HG03520 (cell line): ENCODE measurements around the gene ARHGEF3.

Source experiments
- ATAC-seq: cut with Tn5 transposase; IDR thresholded peaks from one replicate; pipeline ENCODE4 v1.9.1; 2021; ENCODE audit warnings: mild to moderate bottlenecking, moderate library complexity; ENCODE audit not compliant: unreplicated experiment

The ARHGEF3 gene

GRCh38 chr3:56823421-56823926 is 21.7 kb upstream of the ARHGEF3 start:
- no peak for ATAC-seq

- no peak for ATAC-seq
Measured at GRCh38 chr3:56822501-56822900, 20.8 kb upstream of the ARHGEF3 start.

- ATAC-seq = no peak
Measured at GRCh38 chr3:56819016-56819809, 17.5 kb upstream of the ARHGEF3 start.

GRCh38 chr3:56818156-56818985 is 16.6 kb upstream of the ARHGEF3 start:
- ATAC-seq = no peak

GRCh38 chr3:56817646-56818045 is 15.9 kb upstream of the ARHGEF3 start:
- ATAC-seq = no peak

- ATAC-seq = no peak
Measured at GRCh38 chr3:56816061-56816460, 14.3 kb upstream of the ARHGEF3 start.

- ATAC-seq = no peak
Measured at GRCh38 chr3:56815589-56815988, 13.8 kb upstream of the ARHGEF3 start.

- ATAC-seq = no peak
Measured at GRCh38 chr3:56813653-56813960, 11.9 kb upstream of the ARHGEF3 start.

- ATAC-seq = no peak
Measured at GRCh38 chr3:56812754-56813652, 11.3 kb upstream of the ARHGEF3 start.

GRCh38 chr3:56811546-56812202 is 9.9 kb upstream of the ARHGEF3 start:
- ATAC-seq = no peak

GRCh38 chr3:56810577-56811545 is 9.1 kb upstream of the ARHGEF3 start:
- no peak for ATAC-seq

GRCh38 chr3:56806407-56806806 is 4.7 kb upstream of the ARHGEF3 start:
- ATAC-seq = no peak

GRCh38 chr3:56802790-56803189 is 1.0 kb upstream of the ARHGEF3 start:
- ATAC-seq = no peak

- no peak for ATAC-seq
Measured at GRCh38 chr3:56802378-56802745, 613 bp upstream of the ARHGEF3 start.

GRCh38 chr3:56800832-56801661 is 702 bp downstream of the ARHGEF3 start:
- ATAC-seq = no peak

GRCh38 chr3:56800130-56800831 is 1.5 kb downstream of the ARHGEF3 start:
- ATAC-seq = no peak

- ATAC-seq = no peak
Measured at GRCh38 chr3:56799251-56799882, 2.4 kb downstream of the ARHGEF3 start.
